ENCODE results near the gene SLC25A39. TPM values are rescaled to one million over a fixed set of nuclear protein-coding genes. Genes with fewer than 3 reads are reported as not detected.
"Not testable (repeated sequence)": the region's sequence is repeated elsewhere in the genome, so short reads cannot be mapped to it uniquely, and the experiment has no call there.

The SLC25A39 gene
- total RNA-seq, 1 experiment from 2014 or later, result 65.6 TPM

DNA sequence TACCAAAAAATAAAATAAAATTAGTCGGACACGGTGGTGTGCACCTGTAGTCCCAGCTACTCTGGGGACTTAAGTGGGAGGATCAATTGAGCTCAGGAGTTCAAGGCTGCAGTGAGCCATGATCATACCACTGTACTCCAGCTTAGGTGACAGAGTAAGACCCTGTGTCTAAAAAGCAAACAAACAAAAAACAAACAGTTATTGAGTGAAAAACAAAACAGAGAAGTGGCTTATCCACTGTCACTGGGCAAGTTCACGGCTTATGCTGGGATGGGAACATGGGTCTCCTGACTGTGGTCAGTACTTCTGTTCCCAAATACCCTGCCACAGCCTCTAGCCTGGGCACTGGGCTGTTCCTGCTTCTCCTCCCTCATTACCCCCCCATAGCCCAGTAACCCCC lies 10.9 kb upstream of the SLC25A39 start:
- DNase-seq (ENCODE audit: low read depth), result no peak

- DNase-seq (ENCODE audit: low read depth), result no peak
Observed at GRCh38 chr17:44334727-44335126, 10.1 kb upstream of the SLC25A39 start.

DNA sequence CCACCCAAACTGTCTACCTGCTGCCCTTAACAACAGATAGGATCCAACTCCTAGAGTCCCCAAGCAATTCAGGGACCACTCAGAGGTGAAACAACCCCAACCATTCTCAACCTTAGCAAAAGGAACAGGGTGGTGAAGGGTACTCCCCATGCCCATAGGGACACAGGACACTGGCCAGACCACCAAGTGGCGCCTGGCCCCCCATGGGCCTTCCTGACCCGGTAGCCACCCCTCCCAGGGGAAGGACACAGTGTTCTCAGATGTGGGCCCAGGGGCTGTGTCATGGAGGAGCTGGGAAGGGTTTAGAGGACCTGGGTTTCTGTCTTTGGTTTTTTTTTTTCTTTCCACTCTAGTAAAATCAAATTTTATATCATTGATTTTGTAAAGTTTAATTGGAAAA lies 9.7 kb upstream of the SLC25A39 start:
- no peak for DNase-seq (ENCODE audit: low read depth)

- DNase-seq (ENCODE audit: low read depth), result no peak
Observed at GRCh38 chr17:44333371-44333770, 8.7 kb upstream of the SLC25A39 start.

DNA sequence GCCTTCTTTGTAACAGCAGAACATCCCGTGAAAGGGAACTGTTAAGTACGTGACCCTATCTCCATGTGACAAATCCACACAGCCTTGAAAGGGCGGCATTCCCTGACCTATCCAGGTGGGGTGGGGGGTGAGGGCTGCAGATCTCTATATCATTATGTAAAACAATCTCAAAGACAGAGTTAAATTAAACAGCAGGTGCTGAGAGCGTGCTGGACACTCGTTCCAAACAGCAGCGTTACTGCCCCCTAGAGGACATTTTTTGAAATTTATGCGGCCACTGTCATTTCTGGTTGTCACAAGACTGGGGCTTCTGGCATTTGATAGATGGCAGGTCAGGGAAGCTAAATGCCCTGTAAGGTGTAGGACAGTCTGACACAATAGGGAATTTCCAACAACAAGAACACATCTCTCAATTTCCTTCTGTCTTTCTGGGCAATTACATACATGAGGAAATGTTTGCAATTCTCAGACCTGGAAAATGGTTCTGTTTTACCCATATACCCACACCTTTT lies 6.7 kb upstream of the SLC25A39 start:
- peak; percentile 42 for DNase-seq (ENCODE audit: low read depth)

GRCh38 chr17:44330263-44330662 lies 5.6 kb upstream of the SLC25A39 start:
- DNase-seq (ENCODE audit: low read depth), result not testable (repeated sequence)

DNA sequence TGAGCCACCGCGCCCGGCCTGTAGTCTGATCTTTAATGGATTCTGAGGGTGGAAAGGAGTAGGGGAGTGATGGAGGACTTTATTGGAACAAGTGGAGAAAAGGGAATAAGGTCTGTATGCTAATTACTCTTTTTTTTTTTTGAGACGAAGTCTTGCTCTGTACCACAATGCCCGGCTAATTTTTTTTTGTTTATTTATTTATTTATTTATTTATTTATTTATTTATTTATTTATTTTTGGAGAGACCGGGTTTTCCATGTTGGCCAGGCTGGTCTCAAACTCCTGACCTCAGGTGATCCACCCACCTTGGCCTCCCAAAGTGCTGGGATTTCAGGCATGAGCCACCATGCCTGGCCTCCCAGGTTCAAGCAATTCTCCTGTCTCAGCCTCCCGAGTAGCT lies 4.9 kb upstream of the SLC25A39 start:
- DNase-seq (ENCODE audit: low read depth), result not testable (repeated sequence)

- DNase-seq (ENCODE audit: low read depth), result no peak
Observed at GRCh38 chr17:44327715-44328449, 3.3 kb upstream of the SLC25A39 start.

GRCh38 chr17:44326861-44327444 lies 2.3 kb upstream of the SLC25A39 start:
- peak; percentile 93 for DNase-seq (ENCODE audit: low read depth)

DNA sequence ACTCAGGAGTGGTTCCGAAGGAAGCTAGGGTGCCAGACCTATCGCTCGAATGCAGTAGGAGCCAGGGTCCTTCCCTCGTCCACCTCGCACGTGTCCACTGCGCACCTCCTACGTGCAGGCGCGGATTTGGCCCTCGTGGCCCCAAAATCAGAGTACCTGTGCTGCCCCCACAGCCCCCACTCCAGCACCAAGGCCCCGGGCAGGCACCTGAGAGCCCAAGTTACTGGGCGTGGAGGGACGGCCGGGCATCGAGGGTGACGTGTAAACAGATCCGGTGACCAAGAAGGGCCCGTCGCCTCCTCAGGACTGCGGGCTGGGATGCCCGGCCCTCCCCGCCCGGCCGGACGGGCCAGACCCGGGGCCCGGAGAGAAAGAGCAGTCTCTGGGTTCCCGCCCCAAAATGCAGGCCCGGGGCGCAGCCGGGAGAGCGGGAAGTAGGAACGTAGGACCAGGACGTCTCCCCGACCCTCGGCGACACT lies 492 bp downstream of the SLC25A39 start:
- no peak for DNase-seq (ENCODE audit: low read depth)

- no peak for DNase-seq (ENCODE audit: low read depth)
Observed at GRCh38 chr17:44323359-44324091, 1.1 kb downstream of the SLC25A39 start.

DNA sequence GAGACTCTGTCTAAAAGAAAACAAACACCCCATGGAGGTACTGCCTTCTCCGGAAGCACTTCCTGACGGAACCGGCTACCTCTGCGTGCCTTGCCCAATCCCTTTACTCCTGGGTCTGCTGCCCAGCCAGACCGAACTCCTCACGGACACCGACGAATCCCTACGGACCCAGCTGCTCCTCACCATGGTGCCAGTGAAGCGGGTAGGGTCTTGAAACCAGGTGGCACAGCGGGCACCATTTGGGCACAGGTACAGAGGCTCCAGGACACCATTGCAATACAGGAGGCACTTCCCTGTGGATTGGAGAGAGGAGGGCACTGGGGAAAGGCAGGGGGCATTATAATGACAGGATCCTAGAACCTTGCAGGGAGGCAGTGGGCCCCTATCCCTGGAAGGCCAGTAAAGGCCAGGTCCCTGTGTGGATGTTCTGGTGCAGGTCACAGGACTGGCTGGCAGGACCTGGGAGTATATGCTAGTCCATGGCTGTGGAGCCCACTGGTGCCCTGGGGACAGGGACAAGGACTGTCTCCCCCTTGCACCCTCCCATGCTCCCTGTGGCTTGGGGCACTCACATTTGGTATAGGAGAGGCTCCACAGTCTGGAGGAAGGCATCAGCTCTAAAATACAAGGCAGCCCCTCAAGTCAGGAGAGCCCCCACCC lies 2.3 kb downstream of the SLC25A39 start:
- DNase-seq (ENCODE audit: low read depth), result no peak

- no peak for DNase-seq (ENCODE audit: low read depth)
Observed at GRCh38 chr17:44321246-44322120, 3.1 kb downstream of the SLC25A39 start.

DNA sequence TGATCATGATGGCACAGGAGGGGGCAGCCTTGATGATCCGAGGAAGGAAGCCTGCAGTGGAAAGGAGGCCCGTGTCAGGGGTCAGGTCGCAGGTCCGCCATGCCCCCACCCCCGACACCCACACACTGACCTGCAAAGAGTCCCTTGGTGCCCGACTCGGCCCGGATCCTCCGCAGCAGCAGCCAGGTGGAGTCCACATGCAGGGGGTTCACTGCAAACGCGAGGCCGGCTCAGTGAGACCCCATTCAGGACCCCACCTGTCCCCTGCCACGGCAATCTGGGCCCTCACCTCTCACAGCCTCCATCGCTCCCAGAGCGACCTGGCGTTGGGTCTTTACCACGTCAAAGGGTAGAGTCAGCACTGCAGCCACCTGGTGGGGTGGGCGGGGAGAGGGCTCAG lies 4.6 kb downstream of the SLC25A39 start:
- DNase-seq (ENCODE audit: low read depth), result no peak

DNA sequence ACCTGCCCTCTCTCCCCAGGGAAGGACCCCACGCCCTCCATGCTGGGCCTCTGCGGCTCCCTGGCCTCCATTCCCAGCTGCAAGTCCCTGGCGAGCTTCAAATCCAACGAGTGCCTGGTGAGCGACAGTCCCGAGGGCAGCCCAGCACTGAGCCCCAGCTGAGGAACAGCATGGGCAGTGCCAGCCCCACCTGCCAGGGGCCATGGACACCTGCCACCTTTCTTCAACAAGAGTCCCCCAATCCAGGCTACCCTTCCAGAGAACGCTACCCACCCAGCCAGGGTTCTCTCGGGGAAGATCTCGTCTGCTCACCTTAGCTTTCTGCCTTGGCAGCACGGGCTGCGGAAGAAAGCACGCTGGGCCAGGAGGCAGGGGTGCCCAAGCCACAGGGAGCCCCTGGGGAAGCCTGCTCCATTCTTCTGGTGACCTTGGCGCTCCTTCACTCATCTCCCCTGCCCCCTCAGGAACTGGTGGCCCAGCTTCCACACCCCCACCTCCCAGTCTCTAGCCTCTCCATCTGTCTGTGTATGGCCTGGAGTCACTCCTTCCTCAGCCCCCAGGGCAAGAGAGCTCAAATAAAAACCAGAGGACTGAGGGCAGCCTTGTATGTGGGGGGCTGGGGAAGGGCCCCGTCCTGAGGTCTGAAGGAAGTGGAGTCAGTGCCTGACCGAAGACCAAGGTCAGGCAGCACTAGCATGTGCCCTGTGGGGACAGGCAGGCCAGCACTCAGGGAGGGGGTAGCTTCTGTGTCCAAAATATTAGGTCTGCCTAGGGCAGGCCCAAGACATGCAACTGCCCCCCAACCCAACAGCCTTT lies 6.3 kb downstream of the SLC25A39 start:
- DNase-seq (ENCODE audit: low read depth), result no peak

DNA sequence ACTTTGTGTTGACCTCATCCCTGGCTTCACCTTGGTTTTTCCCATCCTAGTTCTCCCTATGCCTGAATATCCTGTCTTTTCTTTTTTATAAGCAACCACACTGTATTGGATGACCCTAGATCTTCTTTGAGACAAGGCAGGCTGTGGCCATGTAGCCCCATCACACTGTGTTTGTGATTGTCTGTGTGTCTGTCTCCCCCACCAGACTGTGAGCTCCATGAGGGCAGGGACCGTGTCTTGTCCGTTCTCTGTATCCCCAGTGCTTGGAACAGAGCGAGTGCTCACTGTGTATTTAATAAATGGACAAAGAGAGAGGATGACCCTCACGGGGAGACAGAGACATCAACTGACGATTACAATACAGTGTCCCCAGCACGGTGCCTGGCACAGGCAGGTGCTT lies 7.1 kb downstream of the SLC25A39 start:
- no peak for DNase-seq (ENCODE audit: low read depth)

- DNase-seq (ENCODE audit: low read depth), result no peak
Observed at GRCh38 chr17:44315760-44316731, 8.6 kb downstream of the SLC25A39 start.

DNA sequence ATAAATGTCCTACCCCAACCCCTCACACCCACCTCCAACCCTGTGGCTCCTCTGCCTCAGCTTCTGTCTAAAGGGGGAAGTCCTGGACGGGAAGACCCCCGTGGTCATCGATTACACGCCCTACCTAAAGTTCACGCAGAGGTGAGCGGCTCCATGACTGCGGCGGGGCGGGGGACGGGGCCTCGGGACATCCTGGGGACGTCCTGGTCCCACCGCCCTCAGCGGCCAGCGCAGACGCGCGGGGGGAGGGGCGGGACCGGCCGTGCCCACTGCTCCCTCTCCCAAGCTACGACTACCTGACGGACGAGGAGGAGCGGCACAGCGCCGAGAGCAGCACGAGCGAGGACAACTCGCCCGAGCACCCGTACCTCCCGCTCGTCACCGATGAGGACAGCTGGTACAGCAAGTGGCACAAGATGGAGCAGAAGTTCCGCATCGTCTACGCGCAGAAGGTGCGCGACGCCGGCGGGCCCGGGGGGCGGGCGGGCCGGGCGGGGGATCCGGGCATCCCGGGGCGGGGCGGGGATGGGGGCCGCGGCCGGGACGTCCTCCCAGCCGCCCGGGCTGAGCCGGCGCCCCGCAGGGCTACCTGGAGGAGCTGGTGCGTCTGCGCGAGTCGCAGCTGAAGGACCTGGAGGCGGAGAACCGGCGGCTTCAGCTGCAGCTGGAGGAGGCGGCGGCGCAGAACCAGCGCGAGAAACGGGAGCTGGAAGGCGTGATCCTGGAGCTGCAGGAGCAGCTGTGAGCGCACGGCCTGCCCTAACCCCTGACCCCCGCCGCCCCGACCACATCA lies 9.6 kb downstream of the SLC25A39 start:
- DNase-seq (ENCODE audit: low read depth), result peak; percentile 44

Measured in Daoy (cell line).